Measurements from ENCODE around the gene DACH1.

GRCh38 chr13:71437704-71438103 is 429.3 kb downstream of the DACH1 start:
- TF ChIP-seq JUN (CRISPR knock-in tag; IDR thresholded peaks at IDR 0.05) (no peak), SIN3B (IDR thresholded peaks at IDR 0.05; ENCODE audit: low read length) (no peak), ZNF263 (CRISPR knock-in tag; IDR thresholded peaks at IDR 0.05) (no peak), TFDP2 (CRISPR knock-in tag; IDR thresholded peaks at IDR 0.05) (no peak), TOE1 (CRISPR knock-in tag; IDR thresholded peaks at IDR 0.05) (no peak), ZNF121 (CRISPR knock-in tag; IDR thresholded peaks at IDR 0.05) (no peak)
- TF ChIP-seq, protein P1, sequence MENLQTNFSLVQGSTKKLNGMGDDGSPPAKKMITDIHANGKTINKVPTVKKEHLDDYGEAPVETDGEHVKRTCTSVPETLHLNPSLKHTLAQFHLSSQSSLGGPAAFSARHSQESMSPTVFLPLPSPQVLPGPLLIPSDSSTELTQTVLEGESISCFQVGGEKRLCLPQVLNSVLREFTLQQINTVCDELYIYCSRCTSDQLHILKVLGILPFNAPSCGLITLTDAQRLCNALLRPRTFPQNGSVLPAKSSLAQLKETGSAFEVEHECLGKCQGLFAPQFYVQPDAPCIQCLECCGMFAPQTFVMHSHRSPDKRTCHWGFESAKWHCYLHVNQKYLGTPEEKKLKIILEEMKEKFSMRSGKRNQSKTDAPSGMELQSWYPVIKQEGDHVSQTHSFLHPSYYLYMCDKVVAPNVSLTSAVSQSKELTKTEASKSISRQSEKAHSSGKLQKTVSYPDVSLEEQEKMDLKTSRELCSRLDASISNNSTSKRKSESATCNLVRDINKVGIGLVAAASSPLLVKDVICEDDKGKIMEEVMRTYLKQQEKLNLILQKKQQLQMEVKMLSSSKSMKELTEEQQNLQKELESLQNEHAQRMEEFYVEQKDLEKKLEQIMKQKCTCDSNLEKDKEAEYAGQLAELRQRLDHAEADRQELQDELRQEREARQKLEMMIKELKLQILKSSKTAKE (CRISPR knock-in tag; IDR thresholded peaks at IDR 0.05; ENCODE audit: borderline replicate concordance): no peak
- TF ChIP-seq, protein P2, sequence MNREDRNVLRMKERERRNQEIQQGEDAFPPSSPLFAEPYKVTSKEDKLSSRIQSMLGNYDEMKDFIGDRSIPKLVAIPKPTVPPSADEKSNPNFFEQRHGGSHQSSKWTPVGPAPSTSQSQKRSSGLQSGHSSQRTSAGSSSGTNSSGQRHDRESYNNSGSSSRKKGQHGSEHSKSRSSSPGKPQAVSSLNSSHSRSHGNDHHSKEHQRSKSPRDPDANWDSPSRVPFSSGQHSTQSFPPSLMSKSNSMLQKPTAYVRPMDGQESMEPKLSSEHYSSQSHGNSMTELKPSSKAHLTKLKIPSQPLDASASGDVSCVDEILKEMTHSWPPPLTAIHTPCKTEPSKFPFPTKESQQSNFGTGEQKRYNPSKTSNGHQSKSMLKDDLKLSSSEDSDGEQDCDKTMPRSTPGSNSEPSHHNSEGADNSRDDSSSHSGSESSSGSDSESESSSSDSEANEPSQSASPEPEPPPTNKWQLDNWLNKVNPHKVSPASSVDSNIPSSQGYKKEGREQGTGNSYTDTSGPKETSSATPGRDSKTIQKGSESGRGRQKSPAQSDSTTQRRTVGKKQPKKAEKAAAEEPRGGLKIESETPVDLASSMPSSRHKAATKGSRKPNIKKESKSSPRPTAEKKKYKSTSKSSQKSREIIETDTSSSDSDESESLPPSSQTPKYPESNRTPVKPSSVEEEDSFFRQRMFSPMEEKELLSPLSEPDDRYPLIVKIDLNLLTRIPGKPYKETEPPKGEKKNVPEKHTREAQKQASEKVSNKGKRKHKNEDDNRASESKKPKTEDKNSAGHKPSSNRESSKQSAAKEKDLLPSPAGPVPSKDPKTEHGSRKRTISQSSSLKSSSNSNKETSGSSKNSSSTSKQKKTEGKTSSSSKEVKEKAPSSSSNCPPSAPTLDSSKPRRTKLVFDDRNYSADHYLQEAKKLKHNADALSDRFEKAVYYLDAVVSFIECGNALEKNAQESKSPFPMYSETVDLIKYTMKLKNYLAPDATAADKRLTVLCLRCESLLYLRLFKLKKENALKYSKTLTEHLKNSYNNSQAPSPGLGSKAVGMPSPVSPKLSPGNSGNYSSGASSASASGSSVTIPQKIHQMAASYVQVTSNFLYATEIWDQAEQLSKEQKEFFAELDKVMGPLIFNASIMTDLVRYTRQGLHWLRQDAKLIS (CRISPR knock-in tag; IDR thresholded peaks at IDR 0.05): no peak

All from HepG2 (cell line).